ENCODE results near the gene MIPOL1. TPM values are rescaled to one million over a fixed set of nuclear protein-coding genes. Genes with fewer than 3 reads are reported as not detected.

Gene MIPOL1
- total and polyA plus RNA-seq, 2 of the 13 experiments (the other 11 are each of a cell fraction or from before 2014, with no cell fraction given), result 8.6 to 34.2 TPM

GRCh38 chr14:37480446-37481290 is 282.9 kb downstream of the MIPOL1 start (continued):
- TF ChIP-seq ZNF784 (CRISPR knock-in tag; IDR thresholded peaks at IDR 0.05; ENCODE audit: borderline replicate concordance) (no peak), ATF3 (CRISPR knock-in tag; IDR thresholded peaks at IDR 0.05) (no peak; the same call in 1 of the 2 replicates), SMYD3 (CRISPR knock-in tag; IDR thresholded peaks at IDR 0.05) (no peak; the same call in 1 of the 2 replicates), ZNF431 (CRISPR knock-in tag; IDR thresholded peaks at IDR 0.05; ENCODE audit: borderline replicate concordance, low read depth) (no peak), JUND (CRISPR knock-in tag; IDR thresholded peaks at IDR 0.05) (no peak), PATZ1 (CRISPR knock-in tag; IDR thresholded peaks at IDR 0.05) (no peak), ZNF75D (CRISPR knock-in tag; IDR thresholded peaks at IDR 0.05; ENCODE audit: borderline replicate concordance) (no peak), ZMYM3 (CRISPR knock-in tag; IDR thresholded peaks at IDR 0.05) (no peak; the same call in 1 of the 2 replicates), ZHX1 (CRISPR knock-in tag; IDR thresholded peaks at IDR 0.05; ENCODE audit: low read depth) (no peak), FOXK1 (CRISPR knock-in tag; IDR thresholded peaks at IDR 0.05; ENCODE audit: borderline replicate concordance, low read depth) (peak; percentile 60; the same call in 1 of the 2 replicates), ZNF552 (CRISPR knock-in tag; IDR thresholded peaks at IDR 0.05; ENCODE audit: borderline replicate concordance) (no peak), MTERF4 (CRISPR knock-in tag; IDR thresholded peaks at IDR 0.05) (no peak), MTF2 (CRISPR knock-in tag; IDR thresholded peaks at IDR 0.05; ENCODE audit: borderline replicate concordance) (no peak), ZNF543 (CRISPR knock-in tag; IDR thresholded peaks at IDR 0.05) (peak; percentile 74; the same call in 1 of the 2 replicates), KLF13 (CRISPR knock-in tag; IDR thresholded peaks at IDR 0.05) (no peak), PAX8 (CRISPR knock-in tag; IDR thresholded peaks at IDR 0.05; ENCODE audit: borderline replicate concordance) (no peak), ZFP37 (CRISPR knock-in tag; IDR thresholded peaks at IDR 0.05; ENCODE audit: borderline replicate concordance) (no peak), KDM1A (CRISPR knock-in tag; IDR thresholded peaks at IDR 0.05) (0 out of 2 replicates have a peak, but pooled peaks have one; percentile 14), CENPBD1 (CRISPR knock-in tag; IDR thresholded peaks at IDR 0.05; ENCODE audit: borderline replicate concordance, low read depth) (no peak), ZNF10 (CRISPR knock-in tag; IDR thresholded peaks at IDR 0.05; ENCODE audit: borderline replicate concordance, low read depth) (no peak), ZNF24 (IDR thresholded peaks at IDR 0.05) (0 out of 2 replicates have a peak, but pooled peaks have one; percentile 29)
